HG03439 (cell line): ENCODE data around the gene MICA.
"Not testable (repeated sequence)": the region's sequence is repeated elsewhere in the genome, so short reads cannot be mapped to it uniquely, and the experiment has no call there.

Experiments used
- ATAC-seq: cut with Tn5 transposase; IDR thresholded peaks from one replicate; pipeline ENCODE4 v1.9.1; 2021; ENCODE audit warnings: mild to moderate bottlenecking, moderate library complexity; ENCODE audit not compliant: unreplicated experiment

The MICA gene

DNA sequence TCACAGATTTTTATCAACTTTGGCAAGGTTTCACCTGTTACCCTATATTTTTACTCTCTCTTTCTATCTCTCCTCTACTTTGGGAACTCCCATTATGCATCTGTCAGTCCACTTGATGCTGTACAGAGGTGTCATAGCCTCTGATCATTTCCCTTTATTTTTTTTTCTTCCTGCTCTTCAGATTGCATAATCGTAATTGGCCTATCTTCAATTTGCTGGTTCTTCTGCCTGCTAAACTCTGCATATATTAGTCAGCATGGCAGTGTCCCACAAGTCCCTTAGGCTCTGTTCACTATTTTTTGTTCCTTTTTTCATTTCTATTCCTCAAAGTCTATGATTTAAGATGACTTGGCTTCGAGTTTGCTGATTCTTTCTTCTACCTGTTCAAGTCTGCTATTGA lies 49.9 kb downstream of the MICA start:
- ATAC-seq: no peak

DNA sequence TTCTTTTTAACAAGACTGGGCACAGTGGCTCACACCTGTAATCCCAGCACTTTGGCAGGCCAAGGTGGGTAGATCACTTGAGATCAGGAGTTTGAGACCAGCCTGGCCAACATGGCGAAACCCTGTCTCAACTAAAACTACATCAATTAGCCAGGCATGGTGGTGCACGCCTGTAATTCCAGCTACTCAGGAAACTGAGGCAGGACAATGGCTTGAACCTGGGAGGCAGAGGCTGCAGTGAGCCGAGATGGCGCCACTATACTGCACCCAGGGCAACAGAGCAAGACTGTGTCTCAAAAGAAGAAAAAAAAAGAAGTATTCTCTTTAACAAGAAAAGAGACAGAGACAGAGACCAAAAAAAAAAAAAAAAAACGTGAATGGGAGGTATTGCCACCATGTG lies 56.5 kb downstream of the MICA start:
- ATAC-seq: not testable (repeated sequence)

- no peak for ATAC-seq
These were observed 57.1 kb downstream of the MICA start for GRCh38 chr6:31460361-31461025.

DNA sequence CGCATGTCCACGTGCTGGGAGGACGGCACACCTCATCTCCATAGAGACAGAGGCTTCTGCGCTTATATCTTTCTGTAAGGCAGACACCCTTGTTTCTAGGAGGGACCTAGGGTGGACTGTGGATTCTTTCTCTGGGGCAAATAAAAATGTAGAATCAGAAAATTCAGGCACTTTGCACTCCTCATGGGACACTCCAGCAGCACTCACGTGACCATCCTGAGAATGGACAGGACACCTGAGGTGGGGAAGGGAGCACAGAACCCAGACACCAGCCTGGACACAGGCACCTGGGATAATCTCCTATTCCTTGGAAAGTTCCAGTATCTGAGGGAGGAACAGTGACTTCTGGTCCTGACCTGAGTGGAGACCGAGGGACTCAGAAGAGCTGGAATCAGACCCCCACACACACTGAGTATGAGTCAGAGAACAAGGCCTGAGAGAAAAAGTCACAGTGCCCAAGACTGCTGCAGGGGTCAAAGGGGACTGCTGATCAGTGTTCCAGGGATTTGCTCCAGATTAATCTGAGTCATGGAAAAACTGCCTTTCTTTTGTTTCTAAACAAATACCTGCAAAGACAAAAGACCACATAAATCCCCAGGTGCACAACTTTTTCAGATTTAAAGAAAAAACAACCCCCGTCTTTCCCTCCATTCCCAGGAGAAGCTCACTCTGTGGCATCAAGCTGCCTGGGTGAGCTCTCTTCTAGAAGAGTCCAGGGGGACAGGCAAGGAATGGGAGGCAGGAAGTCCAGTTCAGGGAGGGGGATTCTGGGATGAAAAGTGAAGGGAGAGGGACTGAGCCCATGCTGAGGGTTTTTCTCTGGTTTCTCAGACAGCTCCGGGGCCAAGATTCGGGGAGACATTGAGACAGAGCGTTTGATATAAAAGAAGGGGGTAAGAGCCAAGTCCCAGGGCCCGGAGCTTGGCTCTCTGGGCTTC lies 58.9 kb downstream of the MICA start:
- no peak for ATAC-seq

GRCh38 chr6:31462964-31463870 lies 59.8 kb downstream of the MICA start:
- peak; percentile 90 for ATAC-seq

- no peak for ATAC-seq
These were observed 61.1 kb downstream of the MICA start for GRCh38 chr6:31464252-31465184.
